HG03432 (cell line): Measurements from ENCODE around the gene SPINT1.
"Not testable (repeated sequence)": the region's sequence is repeated elsewhere in the genome, so short reads cannot be mapped to it uniquely, and the experiment has no call there.

Experiments
- ATAC-seq: cut with Tn5 transposase; IDR thresholded peaks from one replicate; pipeline ENCODE4 v1.9.1; 2021; ENCODE audit warnings: mild to moderate bottlenecking, moderate library complexity; ENCODE audit not compliant: unreplicated experiment

SPINT1 gene

GRCh38 chr15:40857601-40858341 is 13.9 kb downstream of the SPINT1 start:
- ATAC-seq = peak; percentile 69

GRCh38 chr15:40858706-40859105 is 14.9 kb downstream of the SPINT1 start:
- no peak for ATAC-seq

- ATAC-seq = peak; percentile 78
Measured at GRCh38 chr15:40859206-40859851, 15.5 kb downstream of the SPINT1 start.

- not testable (repeated sequence) for ATAC-seq
Measured at GRCh38 chr15:40861147-40861546, 17.3 kb downstream of the SPINT1 start.

GRCh38 chr15:40863660-40864270 is 19.9 kb downstream of the SPINT1 start:
- ATAC-seq = no peak

GRCh38 chr15:40867199-40867598 is 23.4 kb downstream of the SPINT1 start:
- no peak for ATAC-seq

- no peak for ATAC-seq
Measured at GRCh38 chr15:40869686-40870085, 25.8 kb downstream of the SPINT1 start.

- no peak for ATAC-seq
Measured at GRCh38 chr15:40870716-40871115, 26.9 kb downstream of the SPINT1 start.

- peak; percentile 34 for ATAC-seq
Measured at GRCh38 chr15:40871749-40872617, 28.1 kb downstream of the SPINT1 start.

- no peak for ATAC-seq
Measured at GRCh38 chr15:40872791-40873693, 29.2 kb downstream of the SPINT1 start.

GRCh38 chr15:40873694-40874561 is 30.1 kb downstream of the SPINT1 start, which contains the start of gene RHOV:
TSS of gene RHOV (minus strand) at chr15:40874234. CDS start at chr15:40874139, 95 bp downstream.
- ATAC-seq = peak; percentile 73

- ATAC-seq = no peak
Measured at GRCh38 chr15:40875991-40876730, 32.3 kb downstream of the SPINT1 start.

- no peak for ATAC-seq
Measured at GRCh38 chr15:40877694-40878093, 33.8 kb downstream of the SPINT1 start.

- ATAC-seq = peak; percentile 56
Measured at GRCh38 chr15:40878785-40879184, 34.9 kb downstream of the SPINT1 start.

- ATAC-seq = no peak
Measured at GRCh38 chr15:40879609-40880008, 35.8 kb downstream of the SPINT1 start.

GRCh38 chr15:40881351-40881750 is 37.5 kb downstream of the SPINT1 start:
- no peak for ATAC-seq

GRCh38 chr15:40886586-40886985 is 42.7 kb downstream of the SPINT1 start:
- no peak for ATAC-seq

GRCh38 chr15:40889112-40889511 is 45.3 kb downstream of the SPINT1 start:
- no peak for ATAC-seq
